Measurements from ENCODE around the gene BCAS1.

- no peak for TF ChIP-seq TSHZ2 (CRISPR knock-in tag; IDR thresholded peaks at IDR 0.05)
- TF ChIP-seq ZFP3 (CRISPR knock-in tag; IDR thresholded peaks at IDR 0.05): no peak
- no peak for TF ChIP-seq TCF4 (CRISPR knock-in tag; IDR thresholded peaks at IDR 0.05; ENCODE audit: borderline replicate concordance)
- no peak for TF ChIP-seq PATZ1 (CRISPR knock-in tag; IDR thresholded peaks at IDR 0.05; ENCODE audit: borderline replicate concordance)
- TF ChIP-seq BACH2 (CRISPR knock-in tag; IDR thresholded peaks at IDR 0.05; ENCODE audit: borderline replicate concordance): no peak
- no peak for TF ChIP-seq RARB (CRISPR knock-in tag; IDR thresholded peaks at IDR 0.05)
- TF ChIP-seq PPARA (CRISPR knock-in tag; IDR thresholded peaks at IDR 0.05; ENCODE audit: borderline replicate concordance): no peak
Observed at GRCh38 chr20:54028276-54029011, 42.0 kb downstream of the BCAS1 start.
